IMR-90 (cell line): ENCODE measurements around the gene H6PD. TPM values are rescaled to one million over a fixed set of nuclear protein-coding genes. Genes with fewer than 3 reads are reported as not detected.

Experiments used
- ATAC-seq: fragments of 200-7000 bp; cut with Tn5 transposase; 2 replicates; pipeline ENCODE4 v1.9.1; 2020; ENCODE audit warnings: low read depth, mild to moderate bottlenecking, moderate library complexity
- BruUV-seq: library from RNA; stranded (reverse); fragments of 400-500 nt; replicated peaks from 2 replicates; lab custom pipeline; 2021; lab: Mats Ljungman, UMichigan
- CTCF ChIA-PET: fragments of 300-600 bp; formaldehyde crosslinking; extraction: SDS; loops from one replicate; lab custom pipeline; 2021; ENCODE audit warnings: antibody characterized with exemption; lab: Yijun Ruan, JAX
- POLR2A ChIA-PET: fragments of 300-600 bp; sonication (Branson Sonifier 250); formaldehyde crosslinking; loops from one replicate; lab custom pipeline; 2022; ENCODE audit warnings: antibody characterized with exemption; ENCODE audit not compliant: unreplicated experiment; lab: Charles Lee
- DNase-seq: peaks from one replicate; pipeline ENCODE4 v3.0.0; 2013
- H2AFZ ChIP-seq: replicated peaks from 2 replicates; pipeline ENCODE3; 2013; ENCODE audit warnings: low read length, mild to moderate bottlenecking; ENCODE audit not compliant: poor library complexity
- H2AK5ac ChIP-seq: 2 replicates; pipeline ENCODE4 v1.6.1; 2013; ENCODE audit warnings: low read depth, low read length, inconsistent platforms
- H2AK9ac ChIP-seq: replicated peaks from 2 replicates; pipeline ENCODE3; 2013; ENCODE audit warnings: mild to moderate bottlenecking, low read depth, low read length, moderate library complexity; ENCODE audit not compliant: poor library complexity
- H2BK120ac ChIP-seq: 2 replicates; pipeline ENCODE4 v1.6.1; 2013; ENCODE audit warnings: low read depth, low read length, inconsistent platforms
- H2BK15ac ChIP-seq: 3 replicates; pipeline ENCODE4 v1.6.1; 2013; ENCODE audit warnings: low read depth, low read length, inconsistent platforms
- H2BK20ac ChIP-seq: 2 replicates; pipeline ENCODE4 v1.6.1; 2013; ENCODE audit warnings: low read depth, mild to moderate bottlenecking, inconsistent platforms, low read length, moderate library complexity
- H2BK5ac ChIP-seq: 2 replicates; pipeline ENCODE4 v1.6.1; 2013; ENCODE audit warnings: mild to moderate bottlenecking, low read depth, low read length, inconsistent platforms; ENCODE audit not compliant: poor library complexity, severe bottlenecking
- H3K14ac ChIP-seq: replicated peaks from 2 replicates; pipeline ENCODE4 v1.6.1; 2013; ENCODE audit warnings: low read depth, low read length, inconsistent platforms
- H3K18ac ChIP-seq: 2 replicates; pipeline ENCODE4 v1.6.1; 2013; ENCODE audit warnings: low read depth, low read length, control low read depth
- H3K23ac ChIP-seq: 2 replicates; pipeline ENCODE4 v1.6.1; 2013; ENCODE audit warnings: low read depth, low read length, inconsistent platforms
- H3K27ac ChIP-seq: 2 replicates; pipeline ENCODE4 v1.5.1; 2013; ENCODE audit warnings: mild to moderate bottlenecking, control low read depth, low read length; ENCODE audit not compliant: insufficient read depth
- H3K27me3 ChIP-seq: 2 replicates; pipeline ENCODE4 v1.6.1; 2013; ENCODE audit warnings: low read length; ENCODE audit not compliant: control insufficient read depth, insufficient read depth
- H3K36me3 ChIP-seq: 2 replicates; pipeline ENCODE4 v1.6.1; 2013; ENCODE audit warnings: low read length, mixed read lengths; ENCODE audit not compliant: control insufficient read depth, insufficient read depth
- H3K4ac ChIP-seq: 2 replicates; pipeline ENCODE4 v1.6.1; 2013; ENCODE audit warnings: low read depth, low read length, inconsistent platforms
- H3K4me1 ChIP-seq: 2 replicates; pipeline ENCODE4 v1.6.1; 2013; ENCODE audit warnings: low read length, mixed read lengths; ENCODE audit not compliant: control insufficient read depth, insufficient read depth
- H3K4me2 ChIP-seq: 2 replicates; pipeline ENCODE4 v1.6.1; 2013; ENCODE audit warnings: low read depth, mild to moderate bottlenecking, control low read depth, low read length, moderate library complexity
- H3K4me3 ChIP-seq: 2 replicates; pipeline ENCODE4 v1.5.1; 2013; ENCODE audit warnings: low read depth, mild to moderate bottlenecking, control low read depth, low read length, moderate library complexity; ENCODE audit not compliant: insufficient read depth
- H3K56ac ChIP-seq: 2 replicates; pipeline ENCODE4 v1.6.1; 2013; ENCODE audit warnings: low read length, inconsistent platforms; ENCODE audit not compliant: insufficient read depth; ENCODE audit errors: extremely low read depth
- H3K79me1 ChIP-seq, 2 experiments: 2 replicates each; pipeline ENCODE4 v1.6.1; 2013; ENCODE audit warnings: low read length in 2 of 2, inconsistent platforms in 1 of 2, low read depth in 1 of 2
- H3K9ac ChIP-seq: 2 replicates; pipeline ENCODE4 v1.6.1; 2013; ENCODE audit warnings: low read depth, low read length, control low read depth
- H3K9me1 ChIP-seq: 2 replicates; pipeline ENCODE4 v1.6.1; 2013; ENCODE audit warnings: low read length, inconsistent platforms; ENCODE audit not compliant: insufficient read depth
- H3K9me3 ChIP-seq: 2 replicates; pipeline ENCODE4 v1.6.1; 2013; ENCODE audit warnings: low read length; ENCODE audit not compliant: control insufficient read depth, insufficient read depth
- H4K20me1 ChIP-seq: 2 replicates; pipeline ENCODE4 v1.6.1; 2013; ENCODE audit warnings: low read length, inconsistent platforms; ENCODE audit not compliant: insufficient read depth
- H4K5ac ChIP-seq: 2 replicates; pipeline ENCODE4 v1.6.1; 2013; ENCODE audit warnings: mild to moderate bottlenecking, low read depth, low read length, control low read depth
- H4K8ac ChIP-seq, 2 experiments: 2 replicates each; pipeline ENCODE4 v1.6.1; 2013; ENCODE audit warnings: low read depth in 2 of 2, low read length in 2 of 2, control low read depth in 1 of 2, inconsistent platforms in 1 of 2
- H4K91ac ChIP-seq: 2 replicates; pipeline ENCODE4 v1.6.1; 2013; ENCODE audit warnings: low read depth, low read length, inconsistent platforms; ENCODE audit not compliant: insufficient read depth
- FOS ChIP-seq: fragments of 150-350 bp; IDR thresholded peaks from 2 replicates; pipeline ENCODE4 v1.6.1; 2016; ENCODE audit warnings: low read depth, low read length
- MAFK ChIP-seq: IDR thresholded peaks from 2 replicates; pipeline ENCODE4 v1.6.1; 2012; ENCODE audit warnings: low read depth, low read length, improper control_type of control experiment
- MXI1 ChIP-seq: IDR thresholded peaks from 2 replicates; pipeline ENCODE4 v1.6.1; 2012; ENCODE audit warnings: low read depth, mild to moderate bottlenecking, low read length, moderate library complexity, borderline replicate concordance
- RFX5 ChIP-seq: IDR thresholded peaks from 2 replicates; pipeline ENCODE4 v1.8.0; 2012; ENCODE audit warnings: low read depth, mild to moderate bottlenecking, low read length, moderate library complexity
- WGBS, 2 experiments: methylation state at CpG; one replicate each; pipeline versions ENCODE4 v1.1.5 to v1.1.7; 2013; ENCODE audit warnings: missing lambda C conversion rate in 2 of 2; ENCODE audit not compliant: insufficient read length in 1 of 2; ENCODE audit errors: extremely low coverage in 2 of 2; 5-methylcytosine and 5-hydroxymethylcytosine counted together
- dilution Hi-C: fragments of 300-500 bp; cut with HindIII; formaldehyde crosslinking; loops from one replicate; pipeline ENCODE4 v1.14.3; 2018; ENCODE audit warnings: low sequenced_read_pairs; ENCODE audit not compliant: unreplicated experiment
- in situ Hi-C: fragments of 300-500 bp; cut with MboI; formaldehyde crosslinking; loops from 3 replicates; pipeline ENCODE4 v1.14.3; 2019; ENCODE audit warnings: low sequenced_read_pairs, inconsistent platforms, mixed read lengths
- intact Hi-C: fragments of 100-400 bp; cut with micrococcal nuclease; formaldehyde crosslinking; loops from 2 replicates; pipeline ENCODE4 v1.10.0; 2022
- polyA plus RNA-seq, 3 experiments: library from polyadenylated mRNA; depleted of rRNA; stranded (reverse); fragments of >200 nt; gene quantifications; 2 replicates each; pipeline ENCODE4 v1.2.3, GENCODE V29; 2012; ENCODE audit warnings: low replicate concordance in 1 of 3
- total RNA-seq: library from RNA; depleted of rRNA; stranded (reverse); fragments of >200 nt; gene quantifications from 2 replicates; pipeline ENCODE4 v1.2.3, GENCODE V29; 2012

H6PD gene
- total and polyA plus RNA-seq, 2 of the 4 experiments (the other 2 are of a cell fraction), result 9.3 to 22.1 TPM

GRCh38 chr1:9286556-9286955 lies 52.0 kb downstream of the H6PD start:
- Histone ChIP-seq H3K27me3 (no peaks in the 10 kb centered on the region), H2BK20ac (no peak overlapping the region), H4K91ac (no peak overlapping the region), H3K18ac (no peak overlapping the region), H2BK120ac (no peak overlapping the region), H3K56ac (no peak overlapping the region), H2AK9ac (no peak overlapping the region), H3K9me3 (peaks cover 2% of the 10 kb centered on the region; the same call in 1 of the 2 replicates), H4K20me1 (peaks cover 4% of the 10 kb centered on the region; the same call in 1 of the 2 replicates), H2BK15ac (no peak overlapping the region), H3K79me1 (peaks cover 0 to 4% of the 10 kb centered on the region in 2 experiments; a peak in 1 of 4 replicates), H3K4me2 (no peak overlapping the region), H3K9me1 (peaks cover 7% of the 10 kb centered on the region; the same call in 1 of the 2 replicates), H3K4me1 (peaks cover 17% of the 10 kb centered on the region), H3K23ac (no peak overlapping the region), H3K4ac (no peak overlapping the region), H2BK5ac (no peak overlapping the region), H3K14ac (no peak overlapping the region), H3K36me3 (no peaks in the 10 kb centered on the region), H3K4me3 (no peak overlapping the region), H4K5ac (no peak overlapping the region), H3K27ac (no peak overlapping the region), H2AK5ac (no peak overlapping the region), H3K9ac (no peak overlapping the region), H2AFZ (no peak overlapping the region), H4K8ac (no peak overlapping the region)
- ATAC-seq (no peak), DNase-seq (no peak)
- intact Hi-C loops (loop anchor here (5.0 kb wide), 1 partner anchor 301 kb away; the partner anchor contains the start of gene TMEM201), in situ Hi-C loops (loop anchor here (5.0 to 10.0 kb wide), 2 partner anchors 168 to 206 kb away; no protein-coding TSS in a partner anchor), dilution Hi-C loops (no loop called here)
- BruUV-seq, result no TSS peak
- POLR2A ChIA-PET, result no interaction called here
- TF ChIP-seq RFX5 (no peak), FOS (no peak), MXI1 (no peak), MAFK (no peak)
- CTCF ChIA-PET, result interaction anchor here (0.7 kb wide), 1 partner anchor 35 kb away, joined by 3 read pairs; no protein-coding TSS in a partner anchor
- WGBS, 2 experiments, result 76% methylated on average over 3 of the region's 6 CpGs; no CpG with 5 or more reads in 1 of the 2 experiments
